Measurements from ENCODE around the gene TMEM37.

Gene TMEM37

GRCh38 chr2:119481501-119482455 lies 50.1 kb downstream of the TMEM37 start:
- DNase-seq: no peak

- DNase-seq: no peak
These were observed 51.1 kb downstream of the TMEM37 start for GRCh38 chr2:119482481-119483394.

- DNase-seq: no peak
These were observed 51.7 kb downstream of the TMEM37 start for GRCh38 chr2:119483395-119483753.

- no peak for DNase-seq
These were observed 52.5 kb downstream of the TMEM37 start for GRCh38 chr2:119483896-119484718.

- DNase-seq: no peak
These were observed 53.2 kb downstream of the TMEM37 start for GRCh38 chr2:119484834-119485233.

GRCh38 chr2:119485336-119486110 lies 53.9 kb downstream of the TMEM37 start:
- no peak for DNase-seq

- DNase-seq: no peak
These were observed 54.7 kb downstream of the TMEM37 start for GRCh38 chr2:119486196-119486827.

- no peak for DNase-seq
These were observed 55.2 kb downstream of the TMEM37 start for GRCh38 chr2:119486886-119487285.

GRCh38 chr2:119487434-119488244 lies 56.0 kb downstream of the TMEM37 start:
- no peak for DNase-seq
